Ramos (cell line): ENCODE results near the gene RNASE8.

Source experiments
- in situ Hi-C: fragments of 300-500 bp; cut with MboI; formaldehyde crosslinking; loops from one replicate; pipeline ENCODE4 v1.14.3; 2022; ENCODE audit warnings: low sequenced_read_pairs; ENCODE audit not compliant: unreplicated experiment

Gene RNASE8

DNA sequence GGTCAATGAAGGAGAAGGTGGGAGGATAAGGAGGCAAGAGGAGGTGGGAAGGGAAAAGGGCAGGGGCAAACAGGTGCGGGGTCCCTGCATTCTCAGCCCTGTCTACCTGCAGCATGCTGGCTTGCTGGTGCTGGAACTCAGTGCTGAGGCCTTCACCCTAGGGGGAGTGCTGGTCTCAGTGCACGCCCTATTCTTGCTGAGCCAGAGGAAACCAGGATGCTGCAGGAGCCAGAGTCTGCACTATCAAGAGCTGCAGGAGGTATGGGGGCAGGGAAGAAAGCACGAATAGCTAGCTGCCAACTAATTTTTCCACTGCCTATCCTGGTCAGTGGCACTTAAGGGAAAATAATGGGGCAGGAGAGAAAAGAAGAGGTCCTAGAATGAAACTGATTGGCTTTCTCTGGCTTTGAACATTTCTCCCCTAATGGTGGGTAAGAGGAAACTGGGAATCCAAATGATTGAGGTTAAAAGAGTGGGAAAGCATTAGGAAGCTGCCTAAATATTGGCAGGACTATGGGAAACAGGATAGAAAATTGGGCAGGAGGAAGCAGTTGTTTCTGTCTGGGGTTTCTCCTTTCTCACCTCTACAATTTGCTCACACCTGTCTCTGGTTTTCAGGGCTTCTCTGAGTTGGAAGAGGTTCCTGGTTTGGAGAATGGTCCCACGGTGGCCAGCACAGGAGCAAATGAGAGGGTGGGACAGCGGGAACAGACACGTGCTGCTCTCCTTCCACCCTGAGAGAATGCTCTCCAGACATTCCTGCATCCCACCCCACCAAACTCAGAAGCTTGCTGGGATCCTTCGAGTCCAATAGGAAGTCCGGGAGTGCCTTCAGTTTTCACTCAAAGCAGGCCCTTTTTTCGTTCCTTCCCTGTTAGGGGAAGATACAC lies 45.1 kb downstream of the RNASE8 start:
- in situ Hi-C loops, result no loop called here

GRCh38 chr14:21103411-21103709 lies 45.7 kb downstream of the RNASE8 start:
- in situ Hi-C loops, result no loop called here

- in situ Hi-C loops, result no loop called here
Observed at GRCh38 chr14:21103710-21104447, 46.3 kb downstream of the RNASE8 start.

DNA sequence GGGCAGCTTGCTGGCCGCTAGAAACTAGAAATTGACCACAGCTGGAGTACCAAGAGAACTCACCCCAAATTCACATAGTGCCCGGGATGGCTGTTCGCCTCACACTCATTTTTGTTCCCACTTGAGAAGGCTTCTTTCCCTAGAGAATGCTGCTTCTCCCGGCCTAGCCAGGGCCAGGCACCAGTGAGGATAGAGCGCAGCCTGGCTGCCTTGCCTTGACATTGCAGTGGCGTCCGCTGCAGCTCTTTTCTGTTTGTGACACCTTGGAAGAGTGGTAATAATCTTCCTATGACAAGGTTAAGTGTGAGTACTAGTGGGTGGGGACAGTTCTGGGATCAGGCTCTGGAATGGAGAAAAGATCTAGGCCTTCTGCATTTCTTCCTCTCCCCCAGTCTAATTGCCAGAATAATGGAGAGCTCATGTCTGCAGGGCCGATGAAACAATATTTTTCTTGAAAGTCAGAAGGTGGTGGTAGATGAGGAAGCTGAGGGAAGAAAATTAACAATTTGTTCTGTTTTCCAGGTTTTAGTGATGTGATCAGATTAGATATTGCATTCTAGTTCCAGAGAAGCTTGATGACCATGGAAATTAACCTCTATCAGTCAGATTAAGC lies 46.9 kb downstream of the RNASE8 start:
- in situ Hi-C loops, result no loop called here

DNA sequence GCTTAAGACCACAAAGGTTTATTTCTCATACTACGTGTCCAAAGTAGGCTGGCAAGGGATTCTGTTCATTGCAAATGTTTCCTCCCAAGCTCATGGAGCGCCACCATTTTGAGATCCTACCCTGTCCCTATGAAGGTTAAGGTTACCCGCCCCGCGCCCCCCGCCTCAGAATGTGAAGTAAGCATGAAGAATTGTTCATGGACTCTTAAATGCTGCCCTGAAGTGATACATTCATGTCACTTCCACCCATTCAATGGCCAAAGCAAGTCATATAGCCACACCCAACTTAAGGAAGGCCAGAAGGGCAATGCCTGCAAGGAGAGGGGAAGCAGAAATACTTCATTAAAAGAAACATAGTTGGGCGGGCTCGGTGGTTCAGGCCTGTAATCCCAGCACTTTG lies 47.5 kb downstream of the RNASE8 start:
- in situ Hi-C loops, result no loop called here

GRCh38 chr14:21106176-21106497 lies 48.5 kb downstream of the RNASE8 start:
- in situ Hi-C loops, result no loop called here

DNA sequence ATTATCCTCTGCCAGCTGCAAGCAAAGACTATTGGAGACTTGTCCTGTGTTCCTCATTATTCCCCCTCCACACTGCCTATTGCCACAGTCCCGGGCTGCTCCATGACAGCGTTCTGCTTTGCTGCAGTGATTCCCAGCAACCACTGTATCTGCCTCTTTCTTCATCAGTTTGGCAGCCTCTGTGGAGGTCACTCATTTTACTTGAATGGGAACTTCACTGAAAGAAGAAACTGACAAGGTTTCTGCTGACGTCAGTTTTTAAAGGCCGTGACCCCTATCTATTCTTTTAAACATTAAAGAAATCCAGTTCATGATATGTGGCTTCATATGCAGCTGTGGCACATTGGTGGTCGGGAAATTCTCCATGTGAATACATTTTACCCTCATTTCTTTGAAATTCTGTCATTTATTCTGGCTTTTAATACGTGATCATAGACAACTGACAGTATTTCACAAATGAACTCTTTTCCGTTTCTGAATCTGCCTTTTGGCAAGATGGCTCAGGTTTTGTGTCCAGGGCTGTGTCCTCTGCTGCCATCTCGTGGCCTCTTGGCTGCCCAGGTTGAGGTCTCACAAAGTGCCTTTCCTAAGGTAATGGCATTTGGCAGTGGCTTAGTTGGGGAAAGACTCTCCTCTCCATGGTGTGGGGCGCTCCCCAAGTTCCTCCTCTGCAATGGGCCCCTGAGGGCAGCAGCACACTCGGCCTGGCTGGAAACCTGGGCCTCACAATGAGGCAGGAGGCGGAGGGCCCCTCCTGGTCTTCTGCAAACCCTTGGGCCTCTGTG lies 49.1 kb downstream of the RNASE8 start:
- in situ Hi-C loops, result no loop called here

- in situ Hi-C loops, result no loop called here
Observed at GRCh38 chr14:21107283-21107800, 49.7 kb downstream of the RNASE8 start.
